ENCODE results near the gene FEM1B. TPM values are rescaled to one million over a fixed set of nuclear protein-coding genes. Genes with fewer than 3 reads are reported as not detected.

FEM1B gene
- total RNA-seq, 3 donors from 2014 or later, result 30.9 to 37.0 (median 31.7) TPM

GRCh38 chr15:68341760-68342725 is 64.5 kb downstream of the FEM1B start:
- DNase-seq (no peak), ATAC-seq (no peak)
- H3K4me3 Mint-ChIP-seq, result no peak overlapping the region
- H3K9me3 Mint-ChIP-seq, result no peaks in the 10 kb centered on the region
- H3K27me3 Mint-ChIP-seq (ENCODE audit: low read depth), result peaks cover 2% of the 10 kb centered on the region
- no peaks in the 10 kb centered on the region for H3K4me1 Mint-ChIP-seq (ENCODE audit: low read depth)
- no peaks in the 10 kb centered on the region for H3K36me3 Mint-ChIP-seq (ENCODE audit: insufficient read depth)

- ATAC-seq, result no peak
- peaks cover 4% of the 10 kb centered on the region for H3K27me3 Mint-ChIP-seq (ENCODE audit: low read depth)
- H3K36me3 Mint-ChIP-seq (ENCODE audit: insufficient read depth), result no peaks in the 10 kb centered on the region
- no peaks in the 10 kb centered on the region for H3K4me1 Mint-ChIP-seq (ENCODE audit: low read depth)
- no peaks in the 10 kb centered on the region for H3K9me3 Mint-ChIP-seq
- H3K4me3 Mint-ChIP-seq, result no peak overlapping the region
- no peak for DNase-seq
Measured at GRCh38 chr15:68343579-68344225, 66.2 kb downstream of the FEM1B start.

- Mint-ChIP-seq H3K36me3 (ENCODE audit: insufficient read depth) (no peaks in the 10 kb centered on the region), H3K4me3 (no peak overlapping the region), H3K27me3 (ENCODE audit: low read depth) (peaks cover 4% of the 10 kb centered on the region), H3K9me3 (no peaks in the 10 kb centered on the region), H3K4me1 (ENCODE audit: low read depth) (no peaks in the 10 kb centered on the region)
- ATAC-seq (no peak), DNase-seq (no peak)
Measured at GRCh38 chr15:68344600-68344999, 67.1 kb downstream of the FEM1B start.

Other genes with a start within 250 kb of the FEM1B start
- 10 to 100 TPM; 16.5 to 20.9 (median 16.7) TPM for gene PIAS1, start 223.4 kb upstream of the FEM1B start, total RNA-seq
- gene CALML4, start 72.4 kb upstream of the FEM1B start, total RNA-seq, result 1 to 10 TPM; 4.0 to 5.5 (median 4.8) TPM
- gene CLN6, start 48.0 kb upstream of the FEM1B start, total RNA-seq, result 10 to 100 TPM; 82.6 to 94.4 (median 91.3) TPM
- gene ITGA11, start 154.4 kb downstream of the FEM1B start, total RNA-seq, result under 1 TPM in 2 of 3 donors, not detected in 1; 0.05 to 0.21 TPM

Data from activated T-cell treated with anti-CD3 and anti-CD28 coated beads, Interleukin-2, amount 50 U/mL, for 4 hours (primary cell).